GM19240 (cell line): ENCODE results near the gene PODNL1.
"Not testable (repeated sequence)": the region's sequence is repeated elsewhere in the genome, so short reads cannot be mapped to it uniquely, and the experiment has no call there.

ENCODE experiments used
- DNase-seq: peaks from one replicate; pipeline ENCODE4 v3.0.0; 2011; ENCODE audit warnings: low spot score; ENCODE audit not compliant: insufficient read length

Gene PODNL1

GRCh38 chr19:13926715-13927114 is 11.5 kb downstream of the PODNL1 start:
- DNase-seq: no peak

- DNase-seq: no peak
Observed at GRCh38 chr19:13926010-13926409, 12.2 kb downstream of the PODNL1 start.

GRCh38 chr19:13923194-13923987 is 14.8 kb downstream of the PODNL1 start:
- DNase-seq: no peak

GRCh38 chr19:13922118-13922517 is 16.1 kb downstream of the PODNL1 start:
- not testable (repeated sequence) for DNase-seq

GRCh38 chr19:13920940-13921747 is 17.1 kb downstream of the PODNL1 start:
- peak; percentile 59 for DNase-seq

- DNase-seq: no peak
Observed at GRCh38 chr19:13920524-13920923, 17.7 kb downstream of the PODNL1 start.

GRCh38 chr19:13918726-13919411 is 19.3 kb downstream of the PODNL1 start:
- DNase-seq: no peak

- no peak for DNase-seq
Observed at GRCh38 chr19:13917888-13918406, 20.3 kb downstream of the PODNL1 start.

GRCh38 chr19:13914777-13915176 is 23.4 kb downstream of the PODNL1 start:
- no peak for DNase-seq

- no peak for DNase-seq
Observed at GRCh38 chr19:13913352-13913751, 24.9 kb downstream of the PODNL1 start.

- no peak for DNase-seq
Observed at GRCh38 chr19:13909430-13909829, 28.8 kb downstream of the PODNL1 start.

- no peak for DNase-seq
Observed at GRCh38 chr19:13908674-13909073, 29.5 kb downstream of the PODNL1 start.

- no peak for DNase-seq
Observed at GRCh38 chr19:13906910-13907309, 31.3 kb downstream of the PODNL1 start.

GRCh38 chr19:13906521-13906904 is 31.7 kb downstream of the PODNL1 start:
- no peak for DNase-seq

GRCh38 chr19:13905634-13906520 is 32.3 kb downstream of the PODNL1 start, which contains the start of the genes BRME1 and CC2D1A:
Gene BRME1, minus strand, starts transcription at chr19:13906117. Its CDS starts 1,225 bp downstream, at chr19:13904892.
Gene CC2D1A, plus strand, starts transcription at chr19:13906201. Its CDS starts 241 bp downstream, at chr19:13906442.
- DNase-seq: peak; percentile 99

GRCh38 chr19:13902993-13903555 is 35.1 kb downstream of the PODNL1 start:
- no peak for DNase-seq

- no peak for DNase-seq
Observed at GRCh38 chr19:13899912-13900584, 38.2 kb downstream of the PODNL1 start.

GRCh38 chr19:13899393-13899792 is 38.8 kb downstream of the PODNL1 start:
- no peak for DNase-seq

GRCh38 chr19:13896227-13896626 is 42.0 kb downstream of the PODNL1 start:
- no peak for DNase-seq

- no peak for DNase-seq
Observed at GRCh38 chr19:13894552-13894951, 43.7 kb downstream of the PODNL1 start.
